C4-2B (cell line): ENCODE data around the gene TSPAN11.

Experiments
- H3K27ac ChIP-seq: fragments of 450-650 bp; 2 replicates; pipeline ENCODE4 v1.5.1; 2017
- CTCF ChIP-seq: fragments of 450-650 bp; conservative IDR thresholded peaks from 2 replicates; pipeline ENCODE4 v1.5.1; 2017; ENCODE audit warnings: mild to moderate bottlenecking
- ZFX ChIP-seq: fragments of 450-650 bp; IDR thresholded peaks from 2 replicates; pipeline ENCODE4 v1.6.1; 2017

TSPAN11 gene

GRCh38 chr12:30968211-30968610, 41.7 kb downstream of the TSPAN11 start:
- no peak overlapping the region for H3K27ac ChIP-seq
- TF ChIP-seq ZFX (no peak), CTCF (no peak)

GRCh38 chr12:30969006-30969405, 42.5 kb downstream of the TSPAN11 start:
- TF ChIP-seq CTCF, result no peak
- no peak for TF ChIP-seq ZFX
- H3K27ac ChIP-seq, result no peak overlapping the region

GRCh38 chr12:30969606-30970395, 43.3 kb downstream of the TSPAN11 start:
- H3K27ac ChIP-seq, result no peak overlapping the region
- no peak for TF ChIP-seq CTCF
- TF ChIP-seq ZFX, result no peak

GRCh38 chr12:30970559-30971197, 44.1 kb downstream of the TSPAN11 start:
- TF ChIP-seq ZFX (no peak), CTCF (no peak)
- no peak overlapping the region for H3K27ac ChIP-seq

- TF ChIP-seq CTCF (no peak), ZFX (no peak)
- H3K27ac ChIP-seq, result no peak overlapping the region
Observed at GRCh38 chr12:30972035-30972434, 45.5 kb downstream of the TSPAN11 start.

GRCh38 chr12:30973175-30973574, 46.6 kb downstream of the TSPAN11 start:
- TF ChIP-seq ZFX, result no peak
- TF ChIP-seq CTCF, result no peak

GRCh38 chr12:30973830-30974229, 47.3 kb downstream of the TSPAN11 start:
- TF ChIP-seq CTCF, result no peak
- TF ChIP-seq ZFX, result no peak

More at GRCh38 chr12:30973175-30973574, 46.6 kb downstream of the TSPAN11 start:
- H3K27ac ChIP-seq, result no peak overlapping the region

More at GRCh38 chr12:30973830-30974229, 47.3 kb downstream of the TSPAN11 start:
- no peak overlapping the region for H3K27ac ChIP-seq
